IPS DF 6.9 (cell line): ENCODE results near the gene TP53INP2.

Experiments used
- DNase-seq: peaks from one replicate; pipeline ENCODE4 v3.0.0-alpha.2; 2013; ENCODE audit warnings: low read depth, low spot score
- H3K27ac ChIP-seq: one replicate; pipeline ENCODE4 v1.5.1; 2013; ENCODE audit warnings: low read length, control low read depth
- H3K27me3 ChIP-seq: 2 replicates; pipeline ENCODE4 v1.6.1; 2013; ENCODE audit warnings: mild to moderate bottlenecking, low read length; ENCODE audit not compliant: control insufficient read depth, insufficient read depth
- H3K36me3 ChIP-seq: 2 replicates; pipeline ENCODE4 v1.6.1; 2013; ENCODE audit warnings: low read length; ENCODE audit not compliant: control insufficient read depth, insufficient read depth
- H3K4me1 ChIP-seq: 2 replicates; pipeline ENCODE4 v1.6.1; 2013; ENCODE audit warnings: low read length; ENCODE audit not compliant: control insufficient read depth, insufficient read depth
- H3K4me3 ChIP-seq: 2 replicates; pipeline ENCODE4 v1.5.1; 2013; ENCODE audit warnings: mild to moderate bottlenecking, low read length
- H3K9me3 ChIP-seq: 2 replicates; pipeline ENCODE4 v1.6.1; 2013; ENCODE audit warnings: low read length, inconsistent platforms; ENCODE audit not compliant: control insufficient read depth, insufficient read depth
- WGBS: extraction: QIAGEN DNeasy Blood & Tissue Kit; methylation state at CpG from one replicate; pipeline ENCODE4 v1.1.7; 2013; ENCODE audit warnings: mixed read lengths, missing lambda C conversion rate; ENCODE audit not compliant: insufficient read length, insufficient coverage; 5-methylcytosine and 5-hydroxymethylcytosine counted together

The TP53INP2 gene

GRCh38 chr20:34753706-34754461, 49.7 kb downstream of the TP53INP2 start:
- Histone ChIP-seq H3K4me3 (no peak overlapping the region), H3K36me3 (peaks cover 8% of the 10 kb centered on the region; the same call in 1 of the 2 replicates), H3K9me3 (no peaks in the 10 kb centered on the region), H3K27me3 (no peaks in the 10 kb centered on the region), H3K27ac (no peak overlapping the region), H3K4me1 (no peaks in the 10 kb centered on the region)
- DNase-seq, result no peak
- WGBS, result no CpG with 5 or more reads among the region's 2 CpGs

DNA sequence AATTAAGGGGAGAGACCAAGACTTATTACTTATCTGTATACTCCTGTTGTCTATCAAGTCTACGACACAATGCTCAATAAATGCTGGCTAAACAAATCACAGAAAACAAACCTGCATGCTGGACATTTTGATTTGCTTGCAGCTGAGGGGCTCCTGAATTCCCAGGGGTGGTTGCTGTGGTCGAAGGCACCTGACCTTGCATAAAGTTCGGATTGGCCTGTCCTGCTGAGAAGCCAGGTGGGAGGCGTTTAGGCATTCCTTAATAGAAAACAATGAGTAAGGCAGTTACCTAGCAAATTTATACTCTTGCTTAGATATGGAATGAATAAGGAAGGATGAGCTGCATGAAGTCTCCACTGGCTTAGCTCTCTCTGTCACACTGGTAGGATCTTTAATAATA, 50.5 kb downstream of the TP53INP2 start:
- no peaks in the 10 kb centered on the region for H3K4me1 ChIP-seq
- peak; percentile 2 for DNase-seq
- peaks cover 8% of the 10 kb centered on the region; the same call in 1 of the 2 replicates for H3K36me3 ChIP-seq
- H3K4me3 ChIP-seq, result no peak overlapping the region
- WGBS, result no CpG with 5 or more reads among the region's 4 CpGs
- no peak overlapping the region for H3K27ac ChIP-seq
- H3K27me3 ChIP-seq, result no peaks in the 10 kb centered on the region
- H3K9me3 ChIP-seq, result no peaks in the 10 kb centered on the region

DNA sequence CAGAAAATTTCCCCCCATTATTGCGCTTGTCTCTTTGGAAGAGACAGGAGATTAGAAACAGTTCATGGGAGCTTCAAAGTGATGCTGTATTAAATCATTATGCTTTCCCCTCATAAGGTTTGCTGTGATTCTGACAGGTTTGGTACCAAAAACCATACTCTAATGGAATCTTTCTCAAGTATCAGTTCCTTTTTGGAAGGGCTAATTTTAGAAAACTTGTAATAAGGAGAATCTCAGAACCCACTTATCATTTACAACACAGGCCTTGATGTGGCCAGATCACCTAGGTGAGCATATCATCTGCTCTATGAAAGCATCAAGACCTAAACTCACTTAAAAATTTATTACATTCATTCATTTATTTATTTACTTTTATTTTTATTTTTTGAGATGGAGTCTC, 51.2 kb downstream of the TP53INP2 start:
- H3K36me3 ChIP-seq, result peaks cover 5% of the 10 kb centered on the region; the same call in 1 of the 2 replicates
- no peak for DNase-seq
- WGBS, result no CpG with 5 or more reads among the region's 1 CpG
- H3K9me3 ChIP-seq, result no peaks in the 10 kb centered on the region
- no peaks in the 10 kb centered on the region for H3K4me1 ChIP-seq
- no peaks in the 10 kb centered on the region for H3K27me3 ChIP-seq
- H3K4me3 ChIP-seq, result no peak overlapping the region
- no peak overlapping the region for H3K27ac ChIP-seq

DNA sequence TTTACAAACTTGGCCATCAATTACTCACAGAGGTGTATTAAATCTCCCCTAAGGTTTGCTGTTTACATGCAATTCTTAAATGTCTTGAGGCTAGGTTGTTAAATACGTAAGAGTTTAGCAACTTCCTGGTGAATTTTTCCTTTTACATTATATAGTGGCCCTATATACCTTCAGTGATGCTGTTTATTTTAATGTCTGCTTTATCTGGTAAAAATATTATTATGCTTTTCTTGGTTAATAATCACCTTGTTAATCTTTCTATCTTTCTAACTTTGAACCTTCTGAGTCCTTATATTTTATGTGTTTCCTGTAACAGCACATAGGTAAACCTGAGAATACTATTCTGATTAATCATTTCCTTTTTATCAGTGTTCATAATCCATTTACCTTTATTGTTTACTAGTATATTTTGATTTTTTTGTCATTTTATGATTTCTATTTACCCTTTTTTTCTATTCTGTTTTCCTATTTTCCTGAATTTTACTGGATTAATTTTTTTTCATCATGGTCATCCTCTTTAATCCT, 57.9 kb downstream of the TP53INP2 start:
- no CpG with 5 or more reads among the region's 1 CpG for WGBS
- DNase-seq, result no peak
- no peak overlapping the region for H3K27ac ChIP-seq
- no peaks in the 10 kb centered on the region for H3K27me3 ChIP-seq
- H3K4me1 ChIP-seq, result no peaks in the 10 kb centered on the region
- H3K4me3 ChIP-seq, result no peak overlapping the region
- no peaks in the 10 kb centered on the region for H3K9me3 ChIP-seq
- peaks cover 4% of the 10 kb centered on the region; the same call in 1 of the 2 replicates for H3K36me3 ChIP-seq
